Pancreas (tissue), 10 donors: ENCODE data around the gene ID2. TPM values are rescaled to one million over a fixed set of nuclear protein-coding genes. Genes with fewer than 3 reads are reported as not detected.
A peak's percentile ranks its signal among the peaks of the same experiment; 100 is the strongest.

Experiments
- ATAC-seq, 4 donors: fragments of 200-7000 bp; cut with Tn5 transposase; one replicate each; pipeline versions ENCODE4 v1.8.0 to v1.9.1; 2020; ENCODE audit warnings: mild to moderate bottlenecking in 4 of 4, moderate library complexity in 4 of 4
- DNase-seq, 6 donors: peaks; one replicate each; pipeline ENCODE4 v3.0.0-alpha.2; 2020
- FAIRE-seq: peaks from 2 replicates; lab custom pipeline; 2012; peaks lifted over from hg19 to GRCh38; lab: Jason Lieb, UNC
- H3K27ac ChIP-seq, 4 donors: fragments of 200-600 bp; sonication (generic); 1 replicate in 3 of 4; 2 replicates in 1 of 4; pipeline versions ENCODE4 v1.5.0 to v1.8.0; 2020
- H3K27me3 ChIP-seq, 4 donors: fragments of 200-600 bp; one replicate each; pipeline ENCODE4 v1.8.0; 2021
- H3K36me3 ChIP-seq, 3 donors: fragments of 200-600 bp; sonication (generic) in 1 of 3; one replicate each; pipeline versions ENCODE4 v1.5.0 to v1.8.0; 2020 to 2021
- H3K4me1 ChIP-seq, 3 donors: fragments of 200-600 bp; one replicate each; pipeline ENCODE4 v1.8.0; 2021
- H3K4me3 ChIP-seq, 4 donors: fragments of 200-600 bp; sonication (generic) in 2 of 4; one replicate each; pipeline versions ENCODE4 v1.5.0 to v1.8.0; 2020 to 2021
- H3K9me3 ChIP-seq, 4 donors: fragments of 200-600 bp; one replicate each; pipeline ENCODE4 v1.8.0; 2021
- CTCF ChIP-seq, 4 donors: fragments of 200-600 bp; sonication (generic) in 3 of 4; IDR thresholded peaks; one replicate each; pipeline versions ENCODE4 v1.5.0 to v1.8.0; 2021; ENCODE audit warnings: antibody characterized with exemption in 4 of 4
- WGBS, 2 donors: extraction: QIAGEN DNeasy Blood & Tissue Kit; methylation state at CpG; one replicate each; pipeline ENCODE4 v1.1.7; 2013; 5-methylcytosine and 5-hydroxymethylcytosine counted together
- intact Hi-C, 3 donors: fragments of 100-400 bp; cut with DNase I; formaldehyde crosslinking; loops; one replicate each; pipeline versions ENCODE4 v1.11.1 to v1.14.2; 2022
- polyA plus RNA-seq, 2 donors: library from polyadenylated mRNA; stranded (reverse); fragments of 200-250 nt; gene quantifications; one replicate each; pipeline ENCODE4 v1.2.3, GENCODE V29; 2013
- total RNA-seq, 6 donors: library from RNA; stranded (reverse); fragmentation: NEBNext Ultra II Directional in 4 of 6; extraction: Animal tissue kit (Norgen Biotek cat#: 25700) in 4 of 6; gene quantifications; one replicate each; pipeline versions ENCODE4 v1.2.1 to v1.2.4, GENCODE V29; 2021 to 2023
- donor health status: healthy with polysubstance abuse.
- donor health status: DM: no; HTN: no; CAD: no; lungs with moderate emphysema.
- donor health status: DM: no; HTN: no; CAD: no.
- donor health status: control.
- donor health status: control.
- donor health status: Bipolar disorder and iron deficiency.
- donor health status: DM: yes; HTN: yes; CAD: no.
- donor health status: DM: no; HTN: no; CAD: no.
- donor health status: DM: no; HTN: no; CAD: no.
- donor health status: DM: yes; HTN: yes; CAD: no.

ID2 gene
- total and polyA plus RNA-seq, 8 donors: 19.3 to 135 (median 30.1) TPM

- Histone ChIP-seq H3K4me1 (peaks cover 0 to 25% (median 12%) of the 10 kb centered on the region in 3 donors), H3K27me3 (no peaks in the 10 kb centered on the region), H3K27ac (peak overlapping the region; percentile 64 to 100 (median 98)), H3K9me3 (no peaks in the 10 kb centered on the region), H3K36me3 (no peaks in the 10 kb centered on the region), H3K4me3 (peak overlapping the region in 2 of 4 donors; percentile 64 to 68)
- WGBS, 2 donors: 42 to 46% methylated on average over 50 to 51 of the region's 51 CpGs
- TF ChIP-seq CTCF (IDR thresholded peaks at IDR 0.05): no peak
- peak in 3 of 4 donors; percentile 17 to 36 (median 26) for ATAC-seq
- intact Hi-C loops: no loop called here
- FAIRE-seq: no peak
- peak; percentile 72 to 89 (median 75) for DNase-seq
These were observed 5.5 kb upstream of the ID2 start for GRCh38 chr2:8676191-8676920.

GRCh38 chr2:8676921-8677645 lies 4.8 kb upstream of the ID2 start:
- no peaks in the 10 kb centered on the region for H3K36me3 ChIP-seq
- H3K4me3 ChIP-seq: peak overlapping the region in 2 of 4 donors; percentile 64 to 68
- peaks cover 0 to 25% (median 12%) of the 10 kb centered on the region in 3 donors for H3K4me1 ChIP-seq
- DNase-seq: peak in 2 of 6 donors; percentile 26 to 29
- no peaks in the 10 kb centered on the region for H3K27me3 ChIP-seq
- no peaks in the 10 kb centered on the region for H3K9me3 ChIP-seq
- FAIRE-seq: no peak
- H3K27ac ChIP-seq: peak overlapping the region; percentile 64 to 100 (median 98)
- intact Hi-C loops: no loop called here
- WGBS, 2 donors: 34 to 36% methylated on average over 35 of the region's 35 CpGs
- ATAC-seq: no peak
- no peak for TF ChIP-seq CTCF (IDR thresholded peaks at IDR 0.05)

GRCh38 chr2:8677646-8678592 lies 3.9 kb upstream of the ID2 start:
- DNase-seq (peak; percentile 33 to 71 (median 52)), ATAC-seq (peak in 1 of 4 donors; percentile 1), FAIRE-seq (no peak)
- Histone ChIP-seq H3K36me3 (no peaks in the 10 kb centered on the region), H3K9me3 (no peaks in the 10 kb centered on the region), H3K27me3 (no peaks in the 10 kb centered on the region), H3K4me1 (peaks cover 0 to 25% (median 12%) of the 10 kb centered on the region in 3 donors), H3K27ac (peak overlapping the region; percentile 64 to 100 (median 98)), H3K4me3 (peak overlapping the region in 3 of 4 donors; percentile 20 to 68 (median 64))
- WGBS, 2 donors: 9 to 10% methylated on average over 41 of the region's 41 CpGs
- no peak for TF ChIP-seq CTCF (IDR thresholded peaks at IDR 0.05)
- intact Hi-C loops: no loop called here

GRCh38 chr2:8678731-8679566 lies 2.9 kb upstream of the ID2 start:
- WGBS, 2 donors: 0 to 1% methylated on average over 68 to 91 of the region's 91 CpGs
- Histone ChIP-seq H3K9me3 (no peaks in the 10 kb centered on the region), H3K4me3 (peak overlapping the region; percentile 32 to 68 (median 64)), H3K27ac (peak overlapping the region; percentile 98 to 100 (median 98)), H3K27me3 (no peaks in the 10 kb centered on the region), H3K36me3 (no peaks in the 10 kb centered on the region), H3K4me1 (peaks cover 0 to 25% (median 12%) of the 10 kb centered on the region in 3 donors)
- TF ChIP-seq CTCF (IDR thresholded peaks at IDR 0.05): no peak
- intact Hi-C loops: no loop called here
- ATAC-seq: peak; percentile 57 to 70 (median 68)
- peak; percentile 91 to 97 (median 95) for DNase-seq
- FAIRE-seq: no peak
